Fibroblast of peridontal ligament (primary cell): ENCODE measurements around the gene MRPS27.
A peak's percentile ranks its signal among the peaks of the same experiment; 100 is the strongest.

Experiments
- DNase-seq: peaks from one replicate; pipeline ENCODE4 v3.0.0-alpha.2; 2010; ENCODE audit errors: extremely low read depth

MRPS27 gene

GRCh38 chr5:72319976-72320752, at the start of gene MRPS27, which contains the start of gene PTCD2:
TSS of gene MRPS27 (minus strand) at chr5:72320240. CDS start at chr5:72320221, 19 bp downstream.
TSS of gene PTCD2 (plus strand) at chr5:72320373. CDS start at chr5:72320383, 10 bp downstream.
- peak; percentile 98 for DNase-seq

- no peak for DNase-seq
Measured at GRCh38 chr5:72369711-72370110, 49.7 kb upstream of the MRPS27 start.

GRCh38 chr5:72369301-72369700, 49.3 kb upstream of the MRPS27 start:
- DNase-seq, result no peak

GRCh38 chr5:72368271-72368670, 48.2 kb upstream of the MRPS27 start:
- DNase-seq, result no peak

GRCh38 chr5:72366324-72366976, 46.4 kb upstream of the MRPS27 start:
- DNase-seq, result peak; percentile 87

GRCh38 chr5:72364951-72365350, 44.9 kb upstream of the MRPS27 start:
- DNase-seq, result no peak

GRCh38 chr5:72364171-72364570, 44.1 kb upstream of the MRPS27 start:
- no peak for DNase-seq

GRCh38 chr5:72363166-72363802, 43.2 kb upstream of the MRPS27 start:
- DNase-seq, result peak; percentile 87

GRCh38 chr5:72359886-72360285, 39.8 kb upstream of the MRPS27 start:
- no peak for DNase-seq

- no peak for DNase-seq
Measured at GRCh38 chr5:72358925-72359324, 38.9 kb upstream of the MRPS27 start.

- no peak for DNase-seq
Measured at GRCh38 chr5:72356361-72356760, 36.3 kb upstream of the MRPS27 start.

- DNase-seq, result peak; percentile 59
Measured at GRCh38 chr5:72355706-72356299, 35.8 kb upstream of the MRPS27 start.

GRCh38 chr5:72353046-72353445, 33.0 kb upstream of the MRPS27 start:
- DNase-seq, result peak; percentile 94

GRCh38 chr5:72352616-72353015, 32.6 kb upstream of the MRPS27 start:
- no peak for DNase-seq

GRCh38 chr5:72351376-72351775, 31.3 kb upstream of the MRPS27 start:
- no peak for DNase-seq

GRCh38 chr5:72347801-72348308, 27.8 kb upstream of the MRPS27 start:
- DNase-seq, result peak; percentile 98

GRCh38 chr5:72346398-72346797, 26.4 kb upstream of the MRPS27 start:
- no peak for DNase-seq

GRCh38 chr5:72338689-72339209, 18.7 kb upstream of the MRPS27 start:
- no peak for DNase-seq

- DNase-seq, result no peak
Measured at GRCh38 chr5:72337159-72337558, 17.1 kb upstream of the MRPS27 start.

- no peak for DNase-seq
Measured at GRCh38 chr5:72330712-72331111, 10.7 kb upstream of the MRPS27 start.

GRCh38 chr5:72328172-72328571, 8.1 kb upstream of the MRPS27 start:
- peak; percentile 87 for DNase-seq

- no peak for DNase-seq
Measured at GRCh38 chr5:72326306-72326649, 6.2 kb upstream of the MRPS27 start.
